AG09309 (cell line): ENCODE measurements around the gene OPTC.

Source experiments
- DNase-seq: peaks from one replicate; pipeline ENCODE4 v3.0.0-alpha.2; 2010; ENCODE audit warnings: low read depth
- H3K4me3 ChIP-seq: 2 replicates; pipeline ENCODE4 v1.5.1; 2011; ENCODE audit warnings: mild to moderate bottlenecking, low read depth, low read length, moderate library complexity; ENCODE audit not compliant: control insufficient read depth
- TF ChIP-seq, protein P1 (sequence below): IDR thresholded peaks from 2 replicates; pipeline ENCODE4 v1.5.1; 2011; ENCODE audit warnings: mild to moderate bottlenecking, low read depth, low read length, inconsistent platforms; ENCODE audit not compliant: insufficient read depth, control insufficient read depth; ENCODE audit errors: missing control alignments

OPTC gene

DNA sequence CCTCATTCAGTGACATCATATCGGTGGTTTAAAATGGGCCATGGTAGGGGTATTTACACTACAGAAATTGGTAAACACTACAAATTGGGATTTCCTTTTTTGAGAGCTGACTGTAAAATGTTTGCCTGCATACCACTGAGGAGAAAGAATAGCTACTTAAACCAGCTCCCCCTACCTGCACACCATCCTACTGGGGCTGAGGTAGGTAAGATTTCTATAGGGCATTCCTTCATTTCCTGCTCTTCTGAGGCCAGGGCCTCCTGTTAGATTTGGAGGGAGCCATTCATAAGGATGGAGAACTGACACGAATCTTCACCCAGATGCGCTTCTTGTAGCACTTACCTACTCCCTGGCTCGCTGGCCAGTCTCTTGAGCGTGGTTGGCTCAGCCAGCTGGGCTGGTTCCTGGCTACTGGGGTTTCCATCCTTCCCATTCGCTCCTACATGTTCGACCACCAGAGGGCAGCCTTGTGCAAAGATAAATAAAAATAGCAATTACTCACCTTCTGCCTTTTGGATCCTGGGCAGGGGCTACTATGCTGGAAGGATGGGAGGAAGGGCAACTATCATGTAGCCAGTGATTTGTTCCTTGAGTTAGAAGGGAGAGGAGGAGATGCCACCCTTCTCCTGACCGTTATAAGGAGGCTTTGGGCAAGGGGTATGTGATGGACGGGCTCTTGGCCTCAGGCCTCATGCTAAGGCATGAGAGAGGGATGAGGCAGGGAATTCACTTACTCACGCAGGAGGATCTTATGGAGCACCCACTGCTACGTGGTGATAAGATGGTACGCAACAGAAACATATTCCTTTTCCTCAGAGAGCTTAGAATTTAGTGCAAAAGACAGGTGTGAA, 10.7 kb downstream of the OPTC start:
- DNase-seq = peak; percentile 32
- H3K4me3 ChIP-seq = no peak overlapping the region
- TF ChIP-seq, protein P1, sequence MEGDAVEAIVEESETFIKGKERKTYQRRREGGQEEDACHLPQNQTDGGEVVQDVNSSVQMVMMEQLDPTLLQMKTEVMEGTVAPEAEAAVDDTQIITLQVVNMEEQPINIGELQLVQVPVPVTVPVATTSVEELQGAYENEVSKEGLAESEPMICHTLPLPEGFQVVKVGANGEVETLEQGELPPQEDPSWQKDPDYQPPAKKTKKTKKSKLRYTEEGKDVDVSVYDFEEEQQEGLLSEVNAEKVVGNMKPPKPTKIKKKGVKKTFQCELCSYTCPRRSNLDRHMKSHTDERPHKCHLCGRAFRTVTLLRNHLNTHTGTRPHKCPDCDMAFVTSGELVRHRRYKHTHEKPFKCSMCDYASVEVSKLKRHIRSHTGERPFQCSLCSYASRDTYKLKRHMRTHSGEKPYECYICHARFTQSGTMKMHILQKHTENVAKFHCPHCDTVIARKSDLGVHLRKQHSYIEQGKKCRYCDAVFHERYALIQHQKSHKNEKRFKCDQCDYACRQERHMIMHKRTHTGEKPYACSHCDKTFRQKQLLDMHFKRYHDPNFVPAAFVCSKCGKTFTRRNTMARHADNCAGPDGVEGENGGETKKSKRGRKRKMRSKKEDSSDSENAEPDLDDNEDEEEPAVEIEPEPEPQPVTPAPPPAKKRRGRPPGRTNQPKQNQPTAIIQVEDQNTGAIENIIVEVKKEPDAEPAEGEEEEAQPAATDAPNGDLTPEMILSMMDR = peak; percentile 77

DNA sequence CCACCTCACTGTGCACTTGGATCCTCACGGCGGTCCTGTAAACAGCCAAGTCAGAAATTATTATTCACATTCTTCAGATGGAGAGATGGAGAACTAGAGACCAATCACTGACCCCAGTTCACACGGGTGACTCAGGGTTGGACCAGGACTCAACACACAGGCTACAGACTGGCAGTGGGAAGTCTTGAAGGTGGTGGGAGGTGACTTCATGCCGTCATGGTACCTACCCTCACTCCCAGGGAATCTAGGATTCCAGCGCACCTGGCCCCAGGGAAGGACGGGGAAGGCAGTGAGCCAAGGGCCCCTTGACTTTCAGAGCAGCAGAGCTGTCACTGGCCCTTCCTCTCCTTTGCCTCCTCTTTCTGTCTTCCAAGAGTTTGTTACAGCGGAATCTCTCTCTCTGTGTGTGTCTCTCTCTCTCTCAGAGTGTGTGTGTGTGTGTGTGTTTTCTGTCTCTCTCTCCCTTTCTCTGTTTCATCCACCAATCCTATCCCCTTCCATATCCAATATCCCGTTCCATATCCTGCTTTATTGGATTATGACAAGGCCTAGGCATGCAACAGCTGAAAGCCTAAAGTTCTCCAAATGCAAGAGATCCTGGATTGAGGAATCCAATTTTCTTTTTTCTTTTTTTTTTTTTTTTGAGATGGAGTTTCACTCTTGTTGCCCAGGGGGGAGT, 11.7 kb downstream of the OPTC start:
- TF ChIP-seq, protein P1 = no peak
- DNase-seq = no peak
- H3K4me3 ChIP-seq = no peak overlapping the region

DNA sequence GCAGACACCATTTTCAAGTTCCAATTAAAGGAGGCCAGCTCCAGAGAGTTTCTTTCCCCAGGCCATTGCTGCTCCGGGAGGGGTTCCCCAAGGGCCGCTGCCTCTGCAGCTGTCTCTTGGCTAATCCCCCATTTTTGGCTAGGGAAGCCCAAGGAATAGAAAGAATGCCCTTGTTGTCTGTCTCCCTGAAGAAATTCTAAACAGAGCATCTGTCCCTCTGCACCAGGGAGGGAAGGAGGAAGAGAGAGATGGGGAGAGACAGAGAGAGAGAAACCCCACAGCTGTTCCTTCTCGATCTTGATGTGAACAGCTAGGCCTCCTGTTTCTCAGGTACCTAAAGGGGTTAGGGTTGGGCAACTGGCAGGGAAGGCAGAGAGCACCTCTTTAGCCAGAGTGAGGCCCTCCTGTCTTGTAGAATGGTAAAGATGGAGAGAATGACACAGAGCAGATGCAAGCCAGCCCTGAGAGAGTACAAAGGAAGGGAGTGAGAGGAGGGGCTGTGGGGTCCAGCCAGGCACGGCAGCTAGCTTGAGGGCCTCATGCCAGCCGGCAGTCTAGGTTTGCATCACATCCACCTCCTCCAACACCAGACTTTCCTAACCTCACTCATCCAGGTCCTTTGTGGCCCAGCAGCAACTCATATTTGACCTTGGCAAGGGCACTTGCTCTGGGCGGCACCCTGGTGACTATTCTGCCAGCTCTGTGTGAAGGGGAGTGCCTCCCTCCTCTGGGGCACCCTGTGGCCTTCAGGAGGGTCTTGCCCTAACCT, 13.1 kb downstream of the OPTC start:
- DNase-seq = no peak
- H3K4me3 ChIP-seq = no peak overlapping the region
- TF ChIP-seq, protein P1 = no peak

DNA sequence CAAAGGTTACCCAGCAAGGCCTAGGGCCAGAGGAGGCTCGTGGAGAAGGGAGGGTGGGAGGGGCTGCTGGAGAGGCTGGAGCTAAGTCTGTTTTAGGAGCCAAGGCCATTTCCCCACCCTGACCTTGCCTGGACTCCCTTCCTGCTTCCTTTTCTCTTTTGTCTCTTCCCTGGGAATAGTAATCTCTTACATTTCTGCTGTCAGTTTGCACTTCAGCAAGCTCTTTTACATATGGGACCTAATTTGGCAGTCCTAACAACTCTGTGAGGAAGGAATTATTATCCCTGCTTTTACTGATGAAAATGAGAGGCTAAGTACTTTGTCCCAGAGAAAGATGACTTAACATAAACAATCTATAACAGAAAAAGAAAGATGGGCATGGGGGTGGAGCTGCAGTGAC, 13.8 kb downstream of the OPTC start:
- DNase-seq = no peak
- no peak overlapping the region for H3K4me3 ChIP-seq
- TF ChIP-seq, protein P1 = no peak

DNA sequence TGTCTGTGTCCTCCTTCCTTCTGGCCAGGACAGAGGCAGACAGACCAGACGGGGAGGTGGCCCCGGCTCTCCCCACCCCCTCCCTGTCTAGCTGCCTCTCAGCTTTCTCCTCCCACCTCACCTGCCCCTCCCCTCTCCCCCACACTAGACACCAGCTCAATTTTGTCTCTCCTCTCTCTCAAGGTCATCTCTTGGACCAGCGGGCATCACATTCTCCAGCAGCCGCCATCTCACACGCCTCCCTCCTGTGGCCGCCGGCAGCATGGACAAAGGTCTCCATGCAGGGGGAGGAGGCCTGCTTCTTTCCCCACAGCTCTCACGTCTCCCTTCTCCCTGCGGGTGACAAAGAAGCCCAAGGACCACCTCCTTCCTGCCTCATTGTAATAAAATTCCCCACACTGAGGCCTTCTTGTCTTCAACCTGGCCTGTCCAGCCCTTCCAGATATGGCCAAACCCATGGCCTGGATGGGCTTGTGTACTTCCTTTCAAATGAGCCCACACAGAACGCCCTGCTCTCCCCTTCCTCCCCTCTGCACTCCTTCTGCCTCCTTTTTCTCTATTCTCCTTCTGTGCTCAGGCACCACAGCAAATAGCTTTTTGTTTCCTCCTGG, 14.6 kb downstream of the OPTC start:
- H3K4me3 ChIP-seq = no peak overlapping the region
- TF ChIP-seq, protein P1 = no peak
- no peak for DNase-seq

DNA sequence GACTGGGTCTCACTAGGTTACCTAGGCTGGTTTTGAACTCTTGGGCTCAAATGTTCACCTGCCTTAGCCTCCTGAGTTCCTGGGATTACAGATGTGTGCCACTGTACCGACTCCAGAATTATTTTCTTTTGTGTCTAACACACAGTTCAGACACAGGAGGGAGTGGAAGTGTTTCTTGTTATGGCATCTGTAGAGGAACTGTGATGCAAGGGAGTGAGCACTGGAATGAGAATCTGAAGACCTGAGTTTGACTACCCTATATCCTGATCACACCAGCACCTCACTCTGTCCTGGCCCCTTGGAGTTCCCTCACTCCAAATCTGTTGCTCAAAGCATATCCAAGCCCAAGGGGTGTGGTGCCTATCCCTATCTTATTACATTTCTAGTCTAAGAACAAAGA, 15.2 kb downstream of the OPTC start:
- no peak overlapping the region for H3K4me3 ChIP-seq
- TF ChIP-seq, protein P1 = no peak
- DNase-seq = no peak
